Measurements from ENCODE around the gene KRT6A.

GRCh38 chr12:52518574-52519386 lies 25.7 kb upstream of the KRT6A start:
- TF ChIP-seq POLR2A (IDR thresholded peaks at IDR 0.05; ENCODE audit: low read length) (no peak), GATA1 (IDR thresholded peaks at IDR 0.05; ENCODE audit: low read depth, low read length) (no peak)

Data from erythroblast (primary cell).